Mammary epithelial cell (primary cell): Measurements from ENCODE around the gene HDGFL3.

ENCODE experiments used
- CTCF ChIP-seq, 2 donors: IDR thresholded peaks in 1 of 2; conservative IDR thresholded peaks in 1 of 2; 2 replicates each; pipeline ENCODE4 v1.5.1; 2011 to 2012; ENCODE audit warnings: inconsistent platforms in 2 of 2, low read length in 2 of 2, mild to moderate bottlenecking in 2 of 2, control low read depth in 1 of 2, low read depth in 1 of 2; ENCODE audit not compliant: insufficient read depth in 1 of 2; ENCODE audit errors: extremely low read depth in 1 of 2
- EZH2 ChIP-seq: IDR thresholded peaks from 2 replicates; pipeline ENCODE4 v1.6.1; 2012; ENCODE audit warnings: low read length, inconsistent platforms, borderline replicate concordance

GRCh38 chr15:83178390-83178789, 29.2 kb downstream of the HDGFL3 start:
- TF ChIP-seq CTCF (conservative IDR thresholded peaks at IDR 0.05 in 1 of 2, IDR thresholded peaks at IDR 0.05 in 1 of 2; ENCODE audit: extremely low read depth in 1 of 2, insufficient read depth in 1 of 2, low read depth in 1 of 2, low read length in 2 of 2) (no peak), EZH2 (no peak)
